Measurements from ENCODE around the gene POLR2E. TPM values are rescaled to one million over a fixed set of nuclear protein-coding genes. Genes with fewer than 3 reads are reported as not detected.

Gene POLR2E
- total and polyA plus RNA-seq, 10 donors = 70.8 to 152 (median 120) TPM

- Histone ChIP-seq H3K27ac (no peak overlapping the region), H3K9me3 (peaks cover 17 to 57% (median 42%) of the 10 kb centered on the region in 8 donors), H3K4me1 (peaks cover 0 to 13% (median 5%) of the 10 kb centered on the region in 6 donors), H3K27me3 (replicated peaks in 1 of 7) (no peaks in the 10 kb centered on the region), H3K4me3 (no peak overlapping the region), H3K36me3 (peaks cover 2 to 80% (median 45%) of the 10 kb centered on the region in 6 donors)
- 93 to 97% (median 96%) methylated on average over 14 to 20 of the region's 20 CpGs for WGBS, 5 donors
- no peak for DNase-seq
- intact Hi-C loops (cut with DNase I; ENCODE audit: low total_unique reads) = no loop called here
- TF ChIP-seq, protein P1, sequence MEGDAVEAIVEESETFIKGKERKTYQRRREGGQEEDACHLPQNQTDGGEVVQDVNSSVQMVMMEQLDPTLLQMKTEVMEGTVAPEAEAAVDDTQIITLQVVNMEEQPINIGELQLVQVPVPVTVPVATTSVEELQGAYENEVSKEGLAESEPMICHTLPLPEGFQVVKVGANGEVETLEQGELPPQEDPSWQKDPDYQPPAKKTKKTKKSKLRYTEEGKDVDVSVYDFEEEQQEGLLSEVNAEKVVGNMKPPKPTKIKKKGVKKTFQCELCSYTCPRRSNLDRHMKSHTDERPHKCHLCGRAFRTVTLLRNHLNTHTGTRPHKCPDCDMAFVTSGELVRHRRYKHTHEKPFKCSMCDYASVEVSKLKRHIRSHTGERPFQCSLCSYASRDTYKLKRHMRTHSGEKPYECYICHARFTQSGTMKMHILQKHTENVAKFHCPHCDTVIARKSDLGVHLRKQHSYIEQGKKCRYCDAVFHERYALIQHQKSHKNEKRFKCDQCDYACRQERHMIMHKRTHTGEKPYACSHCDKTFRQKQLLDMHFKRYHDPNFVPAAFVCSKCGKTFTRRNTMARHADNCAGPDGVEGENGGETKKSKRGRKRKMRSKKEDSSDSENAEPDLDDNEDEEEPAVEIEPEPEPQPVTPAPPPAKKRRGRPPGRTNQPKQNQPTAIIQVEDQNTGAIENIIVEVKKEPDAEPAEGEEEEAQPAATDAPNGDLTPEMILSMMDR (IDR thresholded peaks at IDR 0.05 in 8 of 11, conservative IDR thresholded peaks at IDR 0.05 in 3 of 11) = no peak
- TF ChIP-seq POLR2A (IDR thresholded peaks at IDR 0.05) (no peak), POLR2AphosphoS5 (IDR thresholded peaks at IDR 0.05) (no peak)
Measured at GRCh38 chr19:1055886-1056620, 39.1 kb downstream of the POLR2E start.

DNA sequence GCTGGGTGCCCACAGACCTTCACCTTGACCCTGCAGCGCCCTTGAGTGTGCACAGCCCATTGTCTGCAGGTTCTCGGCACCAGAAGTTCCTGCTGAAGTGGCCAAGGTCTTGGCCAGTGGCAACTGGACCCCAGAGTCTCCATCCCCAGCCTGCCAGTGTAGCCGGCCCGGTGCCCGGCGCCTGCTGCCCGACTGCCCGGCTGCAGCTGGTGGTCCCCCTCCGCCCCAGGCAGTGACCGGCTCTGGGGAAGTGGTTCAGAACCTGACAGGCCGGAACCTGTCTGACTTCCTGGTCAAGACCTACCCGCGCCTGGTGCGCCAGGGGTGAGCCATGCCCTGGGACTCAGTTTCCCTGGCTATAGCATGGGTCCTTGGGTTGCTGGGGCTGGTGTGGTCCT is 40.1 kb downstream of the POLR2E start:
- no peak for DNase-seq
- WGBS, 5 donors = 90 to 96% (median 93%) methylated on average over 3 to 14 of the region's 14 CpGs
- peaks cover 17 to 55% (median 42%) of the 10 kb centered on the region in 8 donors for H3K9me3 ChIP-seq
- TF ChIP-seq POLR2AphosphoS5 (IDR thresholded peaks at IDR 0.05) = no peak
- no peak for TF ChIP-seq POLR2A (IDR thresholded peaks at IDR 0.05)
- TF ChIP-seq, protein P1 (IDR thresholded peaks at IDR 0.05 in 8 of 11, conservative IDR thresholded peaks at IDR 0.05 in 3 of 11) = no peak
- no peak overlapping the region for H3K4me3 ChIP-seq
- intact Hi-C loops (cut with DNase I; ENCODE audit: low total_unique reads) = no loop called here
- peaks cover 0 to 13% (median 5%) of the 10 kb centered on the region in 6 donors for H3K4me1 ChIP-seq
- H3K36me3 ChIP-seq = peaks cover 2 to 83% (median 45%) of the 10 kb centered on the region in 6 donors
- H3K27me3 ChIP-seq (replicated peaks in 1 of 7) = no peaks in the 10 kb centered on the region
- H3K27ac ChIP-seq = no peak overlapping the region

DNA sequence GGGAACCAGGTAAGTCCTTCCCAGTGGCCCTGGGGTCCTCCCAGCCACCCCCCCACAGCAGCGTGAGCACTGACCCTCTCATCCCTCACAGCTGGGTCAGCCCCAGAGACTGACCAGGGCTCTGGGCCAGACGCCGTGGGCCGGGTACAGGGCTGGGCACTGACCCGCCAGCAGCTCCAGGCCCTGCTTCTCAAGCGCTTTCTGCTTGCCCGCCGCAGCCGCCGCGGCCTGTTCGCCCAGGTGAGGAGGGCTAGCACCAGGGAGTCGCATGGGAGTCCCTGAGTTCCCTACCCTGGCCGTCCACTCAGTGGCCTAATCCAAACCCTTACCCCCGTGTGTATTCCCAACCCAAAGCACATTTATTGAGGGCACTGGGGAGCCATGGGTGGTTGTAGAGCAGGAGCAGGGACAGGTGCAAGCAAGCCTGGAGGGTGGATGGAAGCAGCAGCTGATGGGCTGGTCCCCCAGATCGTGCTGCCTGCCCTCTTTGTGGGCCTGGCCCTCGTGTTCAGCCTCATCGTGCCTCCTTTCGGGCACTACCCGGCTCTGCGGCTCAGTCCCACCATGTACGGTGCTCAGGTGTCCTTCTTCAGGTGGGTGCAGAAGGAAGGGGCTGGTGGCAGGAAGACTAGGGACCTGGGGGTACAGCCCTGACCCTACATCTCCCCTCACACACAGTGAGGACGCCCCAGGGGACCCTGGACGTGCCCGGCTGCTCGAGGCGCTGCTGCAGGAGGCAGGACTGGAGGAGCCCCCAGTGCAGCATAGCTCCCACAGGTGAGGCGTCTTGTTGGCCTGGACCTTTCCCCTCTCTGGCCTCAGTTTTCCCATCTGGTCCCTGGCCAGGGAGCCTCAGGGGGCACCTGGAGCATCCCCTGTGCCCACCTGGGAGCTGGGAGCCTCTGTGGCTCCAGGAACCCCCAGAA is 40.8 kb downstream of the POLR2E start:
- Histone ChIP-seq H3K4me3 (no peak overlapping the region), H3K27ac (no peak overlapping the region), H3K9me3 (peaks cover 17 to 48% (median 38%) of the 10 kb centered on the region in 8 donors), H3K27me3 (replicated peaks in 1 of 7) (no peaks in the 10 kb centered on the region), H3K4me1 (peaks cover 0 to 13% (median 5%) of the 10 kb centered on the region in 6 donors), H3K36me3 (peaks cover 2 to 77% (median 45%) of the 10 kb centered on the region in 6 donors)
- intact Hi-C loops (cut with DNase I; ENCODE audit: low total_unique reads) = no loop called here
- WGBS, 5 donors = 92 to 97% (median 94%) methylated on average over 17 to 28 of the region's 28 CpGs
- DNase-seq = peak; percentile 61
- TF ChIP-seq POLR2AphosphoS5 (IDR thresholded peaks at IDR 0.05) = peak in 1 of 3 donors; percentile 6
- TF ChIP-seq, protein P1 (IDR thresholded peaks at IDR 0.05 in 8 of 11, conservative IDR thresholded peaks at IDR 0.05 in 3 of 11) = no peak
- no peak for TF ChIP-seq POLR2A (IDR thresholded peaks at IDR 0.05)
